HG02943 (cell line): Measurements from ENCODE around the gene PDE1A.

ENCODE experiments used
- ATAC-seq: cut with Tn5 transposase; IDR thresholded peaks from one replicate; pipeline ENCODE4 v1.9.1; 2021; ENCODE audit warnings: mild to moderate bottlenecking, low read depth, moderate library complexity; ENCODE audit not compliant: unreplicated experiment

Gene PDE1A

DNA sequence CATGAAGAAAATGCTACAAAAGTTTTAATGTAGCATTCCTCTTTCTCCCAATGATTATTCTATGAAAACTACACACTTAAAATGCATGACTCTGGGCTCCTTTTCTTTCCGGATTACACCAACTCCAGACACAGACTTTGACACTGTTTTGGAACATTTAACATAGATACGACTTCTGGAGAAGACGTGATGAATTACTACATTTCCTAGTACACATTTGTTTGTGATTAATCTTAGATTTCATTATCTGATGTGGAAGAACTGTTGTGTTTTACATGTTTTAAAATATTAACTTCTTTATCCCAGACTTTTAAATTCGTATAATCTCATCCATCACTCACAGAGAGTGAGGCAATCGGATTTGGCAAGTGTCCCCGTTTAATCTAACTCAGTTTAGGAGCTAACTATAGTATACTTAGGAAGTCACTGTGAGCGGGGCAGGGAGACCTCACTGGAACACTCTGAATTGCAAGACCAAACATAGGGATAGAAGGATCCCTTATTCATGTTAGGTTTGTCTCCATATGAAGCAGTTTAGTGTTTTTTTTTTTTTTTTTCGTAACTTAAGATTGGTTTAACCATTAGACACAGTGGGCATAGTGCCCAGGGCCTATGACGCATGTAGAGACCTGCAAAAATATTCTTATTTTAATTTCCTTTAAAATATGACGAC lies 66.7 kb downstream of the PDE1A start:
- no peak for ATAC-seq

DNA sequence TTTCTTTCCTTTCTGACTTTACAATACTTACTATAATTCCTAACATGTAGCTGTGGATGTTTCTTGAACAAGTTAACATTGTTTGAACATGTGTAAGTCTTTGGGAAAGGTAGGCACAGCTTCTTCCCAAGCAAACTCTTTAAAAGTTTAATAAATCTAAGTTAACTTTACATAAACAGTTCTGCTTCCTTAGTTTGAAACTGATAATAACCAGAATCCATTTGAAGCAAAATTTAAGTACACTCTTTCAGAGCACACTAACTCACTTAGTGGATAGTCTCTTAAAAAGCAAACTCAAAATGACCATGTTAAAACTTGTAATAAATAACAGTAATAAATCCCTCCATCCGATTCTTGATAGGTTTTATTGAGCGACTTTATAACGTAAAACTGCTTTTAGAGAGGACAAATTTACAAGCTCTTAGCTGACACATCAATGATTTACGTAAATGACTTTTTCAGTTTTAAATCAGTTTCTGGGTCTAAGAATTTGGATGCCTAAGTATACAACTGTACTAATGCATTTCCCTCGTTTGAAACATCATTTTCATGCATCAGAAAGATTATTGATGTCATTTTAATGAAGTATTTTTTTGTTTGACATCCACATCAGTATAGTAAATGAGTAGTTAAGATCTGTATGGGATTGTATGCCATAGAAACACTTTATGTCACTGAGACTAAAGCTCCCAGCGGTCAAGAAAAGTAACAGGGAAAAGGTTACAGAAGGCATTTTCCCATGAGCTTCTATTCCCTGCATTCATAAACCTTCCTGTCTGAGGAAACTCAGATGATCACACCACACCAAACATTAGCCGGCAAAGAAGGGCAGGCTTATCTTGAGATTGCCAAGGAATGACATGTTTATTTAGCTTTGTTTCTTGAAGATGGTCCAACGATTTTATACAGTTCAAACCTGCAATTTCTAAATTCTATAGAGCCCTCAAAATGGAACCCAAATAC lies 67.5 kb downstream of the PDE1A start:
- ATAC-seq, result no peak

DNA sequence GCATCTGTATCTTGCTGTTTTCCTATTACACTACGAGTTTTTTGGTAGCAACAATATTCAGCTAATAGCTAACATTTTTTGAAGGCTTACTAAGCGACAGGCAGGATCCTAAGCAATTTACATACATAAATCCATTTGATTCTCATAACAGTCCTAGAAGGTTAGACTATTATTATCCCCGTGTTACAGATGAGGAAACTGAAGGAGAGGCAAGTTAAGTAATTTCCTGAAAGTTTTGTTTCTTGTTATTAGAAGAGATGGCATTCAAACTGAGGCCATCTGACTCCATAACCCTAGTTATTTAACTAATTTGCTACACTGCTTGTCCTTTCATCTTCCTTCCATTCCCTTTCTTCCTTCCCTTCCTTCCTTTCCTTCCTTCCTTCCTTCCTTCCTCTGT lies 68.2 kb downstream of the PDE1A start:
- ATAC-seq, result no peak

DNA sequence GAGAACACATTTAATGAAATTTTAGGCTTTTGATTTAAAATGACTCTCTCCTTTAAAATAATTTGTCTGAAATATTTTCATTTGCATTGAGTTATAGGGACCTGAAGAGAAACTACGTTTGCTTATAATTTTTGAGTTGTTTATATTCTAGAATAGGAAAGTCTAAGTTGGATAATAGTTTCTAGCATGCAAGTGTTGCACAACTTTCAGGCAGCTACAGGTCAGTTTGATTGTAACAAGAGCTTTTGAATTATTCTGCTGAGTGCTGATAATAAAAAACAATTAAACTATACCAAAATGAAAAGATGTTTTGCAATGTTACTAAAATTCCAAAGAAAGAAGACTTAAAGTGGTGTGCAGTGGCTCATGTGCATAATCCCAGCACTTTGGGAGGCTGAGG lies 71.0 kb downstream of the PDE1A start:
- no peak for ATAC-seq

- no peak for ATAC-seq
These were observed 75.4 kb downstream of the PDE1A start for GRCh38 chr2:182351427-182351826.

GRCh38 chr2:182349268-182349667 lies 77.6 kb downstream of the PDE1A start:
- ATAC-seq, result no peak

DNA sequence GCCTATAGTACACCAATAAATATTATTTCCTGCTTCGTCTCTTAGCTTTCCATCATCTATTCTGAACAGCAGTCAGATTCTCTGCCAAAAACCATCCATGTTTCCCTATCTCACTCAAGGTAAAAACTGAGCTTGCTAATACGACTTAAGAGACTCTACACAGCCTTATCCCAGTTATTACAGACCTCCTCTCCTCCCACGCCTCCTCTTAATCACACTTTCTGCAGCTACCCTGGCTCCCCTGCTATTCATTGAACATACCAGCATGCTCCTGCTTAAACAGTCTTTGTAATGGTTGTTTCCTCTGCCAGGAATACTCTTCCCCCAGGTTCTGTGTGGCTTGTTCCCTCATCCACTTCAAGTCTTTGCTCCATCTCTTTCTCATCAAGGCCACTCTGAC lies 81.5 kb downstream of the PDE1A start:
- ATAC-seq, result no peak

GRCh38 chr2:182330451-182331305 lies 96.2 kb downstream of the PDE1A start:
- ATAC-seq, result no peak

DNA sequence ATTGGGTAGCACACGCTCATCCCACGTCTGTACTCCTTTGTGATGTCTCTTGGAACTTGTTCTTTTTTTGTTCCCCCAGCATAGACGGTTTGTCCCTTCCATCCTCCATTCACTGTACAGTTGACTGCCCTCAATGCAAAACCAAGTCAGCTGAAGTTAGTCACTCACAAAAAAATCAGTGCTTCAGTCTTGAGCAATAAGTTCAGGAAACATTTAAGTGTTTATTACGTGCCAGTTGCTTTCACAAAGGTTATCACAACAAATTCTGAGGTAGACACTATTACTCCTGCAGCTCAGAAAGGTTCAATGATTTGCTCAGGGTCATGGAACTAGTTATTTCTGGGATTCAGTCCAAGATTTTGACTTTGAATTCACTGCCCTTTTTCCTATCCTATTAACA lies 102.2 kb downstream of the PDE1A start:
- no peak for ATAC-seq

- ATAC-seq, result no peak
These were observed 105.7 kb downstream of the PDE1A start for GRCh38 chr2:182321096-182321495.

DNA sequence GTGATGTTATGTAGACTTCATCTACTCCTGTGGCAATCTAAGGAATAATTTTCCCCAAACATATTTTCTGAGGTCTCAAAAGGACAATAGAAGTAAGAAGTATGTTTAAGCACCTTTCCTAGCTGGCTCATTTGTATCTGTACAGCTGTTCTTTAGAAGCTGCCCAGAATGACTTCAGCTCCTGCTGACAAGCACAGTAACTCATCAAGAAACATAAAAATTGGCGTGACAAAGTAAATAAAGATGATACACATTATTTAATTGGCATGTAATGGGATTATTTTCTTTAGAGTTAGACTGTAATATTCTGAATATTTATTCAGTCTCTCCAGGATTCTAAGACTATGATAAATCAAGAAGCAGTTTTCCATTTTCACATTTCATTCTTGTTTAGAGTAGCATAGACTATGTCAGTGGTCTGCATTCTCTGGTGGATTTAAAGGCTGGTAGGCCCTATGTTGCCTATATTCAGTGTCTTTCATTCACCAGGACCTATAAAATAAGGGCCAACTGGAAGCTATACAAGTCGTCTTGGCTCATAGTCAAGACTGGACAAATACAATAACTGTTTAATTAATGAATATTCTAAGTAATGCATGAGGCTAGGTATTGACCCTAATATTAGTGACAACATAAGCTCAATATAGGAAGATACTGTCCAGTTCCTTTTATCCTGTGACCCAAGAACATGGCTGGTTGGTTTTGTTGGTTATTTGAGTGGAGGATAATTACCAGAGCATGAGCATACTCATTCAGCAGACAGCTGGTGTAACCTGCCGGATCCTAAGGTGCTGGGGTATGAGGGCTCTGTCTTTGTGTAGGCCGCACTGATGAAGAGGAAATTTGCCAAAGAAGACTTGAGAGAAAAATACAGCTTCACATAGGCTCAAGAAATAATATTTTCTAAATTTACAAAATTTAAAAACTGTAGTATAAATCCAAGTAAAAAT lies 107.0 kb downstream of the PDE1A start:
- no peak for ATAC-seq

DNA sequence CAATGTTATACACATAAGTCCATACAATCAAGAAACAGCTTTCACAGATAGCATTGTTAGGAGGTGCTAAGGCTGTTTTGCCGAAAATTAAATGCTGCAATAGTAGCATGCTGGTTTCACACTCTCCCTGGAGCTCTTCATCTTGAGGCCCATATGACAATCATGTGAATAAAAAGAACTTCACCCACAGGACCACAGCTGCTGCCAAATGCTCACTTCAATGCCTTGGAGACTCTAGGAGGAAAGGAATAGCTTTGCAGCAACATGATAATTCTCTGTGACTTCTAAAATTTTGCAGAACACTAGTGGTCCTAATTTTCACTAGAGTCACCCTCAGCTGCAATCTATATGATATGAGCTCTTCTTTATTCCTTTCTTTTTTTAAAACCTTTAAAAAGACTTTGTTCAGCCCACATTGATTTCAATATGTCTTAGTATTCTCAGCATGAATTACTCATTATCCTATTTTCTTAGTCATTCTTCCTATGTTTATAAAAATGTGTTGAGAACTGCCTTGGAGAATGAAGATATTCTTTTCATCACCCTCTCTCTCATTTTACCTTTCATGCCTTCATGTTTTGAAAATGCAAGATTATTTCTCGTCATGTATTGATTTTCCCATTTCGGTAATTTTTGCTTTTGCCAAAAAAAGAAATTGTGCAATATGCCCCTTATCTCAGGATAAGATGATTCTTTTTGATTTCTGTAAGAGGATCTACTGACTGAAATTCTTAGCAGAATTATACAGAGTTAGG lies 108.2 kb downstream of the PDE1A start:
- ATAC-seq, result no peak

- no peak for ATAC-seq
These were observed 109.9 kb downstream of the PDE1A start for GRCh38 chr2:182316950-182317349.

GRCh38 chr2:182302972-182303371 lies 123.9 kb downstream of the PDE1A start:
- no peak for ATAC-seq

DNA sequence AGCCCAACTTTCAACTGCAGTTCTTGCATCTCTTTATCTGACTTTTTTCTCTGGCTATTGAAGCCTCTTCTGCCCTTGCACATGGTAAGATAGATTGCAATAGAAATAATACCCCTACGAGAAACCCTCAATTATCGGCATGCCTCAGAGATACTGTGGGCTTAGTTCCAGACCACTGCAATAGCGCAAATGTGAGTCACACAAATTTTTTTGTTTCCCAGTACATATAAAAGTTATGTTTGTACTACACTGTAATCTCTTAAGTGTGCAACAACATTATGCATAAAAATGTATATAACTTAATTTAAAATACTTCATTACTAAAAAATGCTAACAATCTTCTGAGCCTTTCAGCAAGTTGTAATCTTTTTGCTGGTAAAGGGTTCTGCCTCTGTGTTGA lies 124.7 kb downstream of the PDE1A start:
- ATAC-seq, result no peak

DNA sequence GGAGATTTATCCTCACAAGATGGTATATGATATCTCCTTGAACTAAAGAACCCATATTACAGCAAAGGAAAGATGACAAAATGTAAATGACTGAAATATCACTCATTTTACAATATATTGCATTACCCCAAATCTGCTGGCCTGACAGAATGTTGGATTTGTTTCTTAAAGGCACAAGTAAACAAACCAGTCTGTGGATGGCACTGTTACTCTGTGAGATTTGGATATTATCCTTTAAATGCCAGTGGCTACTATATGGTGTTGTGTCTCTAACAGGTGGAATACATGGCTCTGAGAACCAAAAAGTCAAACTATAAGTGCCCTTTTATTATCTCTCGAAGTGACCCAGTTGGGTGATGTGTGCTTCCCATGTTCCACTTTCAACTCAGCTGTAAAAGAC lies 125.7 kb downstream of the PDE1A start:
- ATAC-seq, result no peak

- no peak for ATAC-seq
These were observed 126.2 kb downstream of the PDE1A start for GRCh38 chr2:182300608-182301007.

DNA sequence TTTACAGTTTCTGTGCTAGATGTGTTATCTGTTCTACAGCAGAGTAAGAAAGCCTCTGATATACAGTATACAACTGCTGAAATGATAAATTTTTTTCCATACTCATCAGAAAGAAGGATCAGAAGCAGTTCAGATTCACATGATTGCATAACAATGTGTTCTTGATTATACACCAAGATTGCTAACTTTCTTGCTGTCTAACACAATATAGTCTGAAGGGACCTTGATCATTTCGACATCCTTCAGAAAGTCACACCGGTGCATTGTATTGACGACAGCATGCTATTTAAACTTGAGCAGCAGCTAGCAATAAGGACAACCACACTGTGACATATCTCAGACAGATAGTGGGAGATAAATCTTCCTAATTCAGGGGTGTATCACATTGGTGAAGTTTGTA lies 127.2 kb downstream of the PDE1A start:
- ATAC-seq, result no peak

DNA sequence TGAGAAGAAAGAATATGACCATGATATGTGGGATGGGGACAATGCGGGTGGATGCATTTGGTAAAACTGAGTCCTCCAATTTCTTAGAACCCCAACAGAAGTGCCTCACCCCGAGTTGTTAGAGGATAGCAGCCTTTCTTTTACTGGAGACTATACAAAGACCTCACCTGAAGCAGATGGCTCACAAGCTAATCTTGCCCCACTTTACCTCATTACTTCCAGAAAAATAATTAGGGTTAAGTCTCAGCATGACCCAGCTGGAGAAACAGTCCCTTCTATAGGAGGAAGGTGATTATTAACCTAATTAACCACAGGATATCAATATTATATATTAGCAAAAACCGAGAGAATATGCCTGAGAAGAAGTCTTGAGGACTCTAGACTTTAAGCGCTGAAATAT lies 128.4 kb downstream of the PDE1A start:
- no peak for ATAC-seq
